GM06990 (cell line): Measurements from ENCODE around the gene ANKLE1.
A peak's percentile ranks its signal among the peaks of the same experiment; 100 is the strongest.

Source experiments
- DNase-seq: peaks from one replicate; pipeline ENCODE4 v3.0.0-alpha.2; 2011; ENCODE audit not compliant: insufficient read length; ENCODE audit errors: extremely low read depth
- H3K27me3 ChIP-seq: replicated peaks from 2 replicates; pipeline ENCODE4 v1.6.0; 2011; ENCODE audit warnings: low read length; ENCODE audit not compliant: control insufficient read depth, insufficient read depth
- H3K36me3 ChIP-seq: 2 replicates; pipeline ENCODE4 v1.5.1; 2011; ENCODE audit warnings: low read length; ENCODE audit not compliant: control insufficient read depth, insufficient read depth
- H3K4me3 ChIP-seq: replicated peaks from 2 replicates; pipeline ENCODE4 v1.5.1; 2011; ENCODE audit warnings: low read depth, mild to moderate bottlenecking, control low read depth, low read length
- CTCF ChIP-seq: IDR thresholded peaks from 2 replicates; pipeline ENCODE4 v1.5.1; 2011; ENCODE audit warnings: low read length, control low read depth, mild to moderate bottlenecking, inconsistent platforms; ENCODE audit not compliant: insufficient read depth, poor library complexity, severe bottlenecking

Gene ANKLE1

GRCh38 chr19:17303167-17303939 lies 21.7 kb downstream of the ANKLE1 start, which contains the start of gene ABHD8:
TSS of gene ABHD8 (minus strand) at chr19:17303425. CDS start at chr19:17301616, 1,809 bp downstream.
- DNase-seq: peak; percentile 95
- peak; percentile 22 for TF ChIP-seq CTCF
- Histone ChIP-seq H3K36me3 (peaks cover 2% of the 10 kb centered on the region; the same call in 1 of the 2 replicates), H3K4me3 (peak within 1 kb of the TSS; percentile 80), H3K27me3 (no peaks in the 10 kb centered on the region)

GRCh38 chr19:17303940-17304267 lies 22.2 kb downstream of the ANKLE1 start:
- TF ChIP-seq CTCF: no peak
- DNase-seq: no peak

GRCh38 chr19:17304386-17305215 lies 22.9 kb downstream of the ANKLE1 start:
- no peak overlapping the region for H3K4me3 ChIP-seq

More at GRCh38 chr19:17303940-17304267, 22.2 kb downstream of the ANKLE1 start:
- H3K27me3 ChIP-seq: no peaks in the 10 kb centered on the region
- H3K4me3 ChIP-seq: no peak overlapping the region
- peaks cover 2% of the 10 kb centered on the region; the same call in 1 of the 2 replicates for H3K36me3 ChIP-seq

GRCh38 chr19:17305216-17305516 lies 23.5 kb downstream of the ANKLE1 start:
- DNase-seq: no peak
- peaks cover 2% of the 10 kb centered on the region; the same call in 1 of the 2 replicates for H3K36me3 ChIP-seq
- peak overlapping the region; percentile 82 for H3K4me3 ChIP-seq
- no peak for TF ChIP-seq CTCF
- H3K27me3 ChIP-seq: no peaks in the 10 kb centered on the region

More at GRCh38 chr19:17304386-17305215, 22.9 kb downstream of the ANKLE1 start:
- H3K27me3 ChIP-seq: no peaks in the 10 kb centered on the region
- H3K36me3 ChIP-seq: peaks cover 2% of the 10 kb centered on the region; the same call in 1 of the 2 replicates
- no peak for TF ChIP-seq CTCF
- DNase-seq: no peak

GRCh38 chr19:17305517-17306284 lies 24.0 kb downstream of the ANKLE1 start, which contains the start of gene MRPL34:
TSS of gene MRPL34 (plus strand) at chr19:17305872. CDS start at chr19:17305893, 21 bp downstream.
- H3K36me3 ChIP-seq: peaks cover 2% of the 10 kb centered on the region; the same call in 1 of the 2 replicates
- peak; percentile 87 for TF ChIP-seq CTCF
- no peaks in the 10 kb centered on the region for H3K27me3 ChIP-seq
- peak; percentile 99 for DNase-seq
- peak within 1 kb of the TSS; percentile 82 for H3K4me3 ChIP-seq
